NAMALWA (cell line): ENCODE measurements around the gene PRKAG2.
"Not testable (repeated sequence)": the region's sequence is repeated elsewhere in the genome, so short reads cannot be mapped to it uniquely, and the experiment has no call there.

ENCODE experiments used
- DNase-seq: peaks from one replicate; pipeline ENCODE4 v3.0.0-alpha.2; 2015; ENCODE audit warnings: low spot score

PRKAG2 gene

GRCh38 chr7:151585744-151586393, 291.0 kb downstream of the PRKAG2 start:
- no peak for DNase-seq

- no peak for DNase-seq
Measured at GRCh38 chr7:151581741-151582140, 295.2 kb downstream of the PRKAG2 start.

- no peak for DNase-seq
Measured at GRCh38 chr7:151579644-151580043, 297.3 kb downstream of the PRKAG2 start.

GRCh38 chr7:151575410-151575809, 301.5 kb downstream of the PRKAG2 start:
- no peak for DNase-seq

- DNase-seq = not testable (repeated sequence)
Measured at GRCh38 chr7:151573046-151573445, 303.9 kb downstream of the PRKAG2 start.

- no peak for DNase-seq
Measured at GRCh38 chr7:151572136-151572535, 304.8 kb downstream of the PRKAG2 start.

- no peak for DNase-seq
Measured at GRCh38 chr7:151571471-151571870, 305.4 kb downstream of the PRKAG2 start.

- DNase-seq = peak; percentile 29
Measured at GRCh38 chr7:151570366-151570915, 306.5 kb downstream of the PRKAG2 start.

- no peak for DNase-seq
Measured at GRCh38 chr7:151568956-151569940, 307.7 kb downstream of the PRKAG2 start.

GRCh38 chr7:151566897-151567320, 310.0 kb downstream of the PRKAG2 start:
- no peak for DNase-seq

GRCh38 chr7:151565541-151565940, 311.4 kb downstream of the PRKAG2 start:
- DNase-seq = no peak

GRCh38 chr7:151560243-151560642, 316.7 kb downstream of the PRKAG2 start:
- DNase-seq = no peak

GRCh38 chr7:151559557-151560183, 317.2 kb downstream of the PRKAG2 start:
- no peak for DNase-seq

GRCh38 chr7:151558575-151558974, 318.3 kb downstream of the PRKAG2 start:
- DNase-seq = no peak

- no peak for DNase-seq
Measured at GRCh38 chr7:151556592-151556991, 320.3 kb downstream of the PRKAG2 start.

- no peak for DNase-seq
Measured at GRCh38 chr7:151553356-151553755, 323.6 kb downstream of the PRKAG2 start.

- no peak for DNase-seq
Measured at GRCh38 chr7:151552352-151553028, 324.4 kb downstream of the PRKAG2 start.

- DNase-seq = no peak
Measured at GRCh38 chr7:151551820-151552219, 325.1 kb downstream of the PRKAG2 start.

GRCh38 chr7:151550656-151551286, 326.1 kb downstream of the PRKAG2 start:
- no peak for DNase-seq

GRCh38 chr7:151549644-151550043, 327.3 kb downstream of the PRKAG2 start:
- no peak for DNase-seq

- DNase-seq = no peak
Measured at GRCh38 chr7:151549083-151549482, 327.8 kb downstream of the PRKAG2 start.
